Measurements from ENCODE around the gene CCDC40.

The CCDC40 gene

GRCh38 chr17:80104956-80105375 lies 68.5 kb downstream of the CCDC40 start:
- DNase-seq: no peak

GRCh38 chr17:80105762-80106161 lies 69.3 kb downstream of the CCDC40 start:
- no peak for DNase-seq

- DNase-seq: no peak
Measured at GRCh38 chr17:80106176-80106575, 69.7 kb downstream of the CCDC40 start.

GRCh38 chr17:80106751-80107150 lies 70.3 kb downstream of the CCDC40 start:
- no peak for DNase-seq

GRCh38 chr17:80107231-80108021 lies 71.0 kb downstream of the CCDC40 start:
- no peak for DNase-seq

- DNase-seq: no peak
Measured at GRCh38 chr17:80108036-80108971, 71.9 kb downstream of the CCDC40 start.

- DNase-seq: no peak
Measured at GRCh38 chr17:80109066-80109660, 72.7 kb downstream of the CCDC40 start.

GRCh38 chr17:80109713-80110446 lies 73.4 kb downstream of the CCDC40 start:
- DNase-seq: no peak

GRCh38 chr17:80110447-80110812 lies 74.0 kb downstream of the CCDC40 start:
- no peak for DNase-seq

- DNase-seq: no peak
Measured at GRCh38 chr17:80110927-80111701, 74.7 kb downstream of the CCDC40 start.

- no peak for DNase-seq
Measured at GRCh38 chr17:80111702-80112470, 75.4 kb downstream of the CCDC40 start.

- DNase-seq: no peak
Measured at GRCh38 chr17:80112471-80113032, 76.1 kb downstream of the CCDC40 start.

GRCh38 chr17:80113033-80113484 lies 76.6 kb downstream of the CCDC40 start:
- DNase-seq: no peak

GRCh38 chr17:80114758-80115157 lies 78.3 kb downstream of the CCDC40 start:
- no peak for DNase-seq

GRCh38 chr17:80115159-80115558 lies 78.7 kb downstream of the CCDC40 start:
- no peak for DNase-seq

- DNase-seq: no peak
Measured at GRCh38 chr17:80116276-80116920, 80.0 kb downstream of the CCDC40 start.

- no peak for DNase-seq
Measured at GRCh38 chr17:80116921-80117380, 80.5 kb downstream of the CCDC40 start.

GRCh38 chr17:80117491-80118401 lies 81.3 kb downstream of the CCDC40 start:
- no peak for DNase-seq
